Cardiac fibroblast (primary cell): Measurements from ENCODE around the gene HIPK2.

ENCODE experiments used
- DNase-seq, 2 donors: peaks; one replicate each; pipeline versions ENCODE4 v3.0.0 to v3.0.0-alpha.2; 2010; ENCODE audit warnings: low read depth in 2 of 2
- H3K4me3 ChIP-seq, 2 donors: replicated peaks in 1 of 2; 1 replicate in 1 of 2; 2 replicates in 1 of 2; pipeline ENCODE4 v1.5.1; 2011; ENCODE audit warnings: low read depth in 2 of 2, low read length in 2 of 2, mild to moderate bottlenecking in 2 of 2, moderate library complexity in 1 of 2
- TF ChIP-seq, protein P1 (sequence below): IDR thresholded peaks from one replicate; pipeline ENCODE4 v1.5.1; 2011; ENCODE audit warnings: low read depth, mild to moderate bottlenecking, low read length, inconsistent platforms

The HIPK2 gene

DNA sequence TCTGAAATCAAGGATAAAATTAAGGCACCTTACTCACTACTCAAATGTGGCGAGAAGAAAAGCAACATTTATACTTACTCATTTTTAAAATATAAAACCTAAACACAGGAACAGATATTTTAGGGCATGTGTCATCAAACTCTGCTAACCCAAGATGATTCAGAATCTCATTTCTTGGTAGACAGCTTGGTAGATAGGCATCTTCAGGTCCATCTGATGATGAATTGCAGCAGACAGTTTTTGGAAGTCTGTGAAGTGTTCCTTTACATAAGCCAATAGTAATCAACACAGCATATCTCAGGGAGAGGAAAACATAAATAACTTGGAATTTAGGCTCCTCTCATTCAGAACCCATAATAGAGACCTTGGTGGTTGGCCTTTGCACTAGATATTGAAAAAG is 3.4 kb downstream of the HIPK2 start:
- TF ChIP-seq, protein P1, sequence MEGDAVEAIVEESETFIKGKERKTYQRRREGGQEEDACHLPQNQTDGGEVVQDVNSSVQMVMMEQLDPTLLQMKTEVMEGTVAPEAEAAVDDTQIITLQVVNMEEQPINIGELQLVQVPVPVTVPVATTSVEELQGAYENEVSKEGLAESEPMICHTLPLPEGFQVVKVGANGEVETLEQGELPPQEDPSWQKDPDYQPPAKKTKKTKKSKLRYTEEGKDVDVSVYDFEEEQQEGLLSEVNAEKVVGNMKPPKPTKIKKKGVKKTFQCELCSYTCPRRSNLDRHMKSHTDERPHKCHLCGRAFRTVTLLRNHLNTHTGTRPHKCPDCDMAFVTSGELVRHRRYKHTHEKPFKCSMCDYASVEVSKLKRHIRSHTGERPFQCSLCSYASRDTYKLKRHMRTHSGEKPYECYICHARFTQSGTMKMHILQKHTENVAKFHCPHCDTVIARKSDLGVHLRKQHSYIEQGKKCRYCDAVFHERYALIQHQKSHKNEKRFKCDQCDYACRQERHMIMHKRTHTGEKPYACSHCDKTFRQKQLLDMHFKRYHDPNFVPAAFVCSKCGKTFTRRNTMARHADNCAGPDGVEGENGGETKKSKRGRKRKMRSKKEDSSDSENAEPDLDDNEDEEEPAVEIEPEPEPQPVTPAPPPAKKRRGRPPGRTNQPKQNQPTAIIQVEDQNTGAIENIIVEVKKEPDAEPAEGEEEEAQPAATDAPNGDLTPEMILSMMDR = no peak
- peak; percentile 47 to 92 for DNase-seq
- H3K4me3 ChIP-seq = no peak overlapping the region

DNA sequence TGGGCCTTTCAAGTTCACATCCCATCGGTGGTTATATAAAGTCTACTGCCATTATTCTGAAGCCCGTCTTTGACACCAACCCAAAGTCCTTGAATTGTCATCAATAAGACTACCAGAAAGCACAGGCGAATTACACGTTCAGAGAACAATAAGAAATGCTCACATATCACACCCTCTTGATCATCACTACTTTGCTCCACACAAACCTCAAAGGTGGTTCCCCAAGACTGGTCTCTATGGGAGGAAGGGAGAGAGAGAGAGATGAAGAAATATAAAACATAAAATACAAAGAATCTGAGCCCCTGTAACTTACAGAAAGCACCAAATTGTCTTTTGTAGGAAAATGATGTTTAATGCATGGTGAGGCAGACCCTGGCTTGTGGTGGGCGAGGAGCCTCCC is 4.4 kb downstream of the HIPK2 start:
- DNase-seq = no peak
- TF ChIP-seq, protein P1 = no peak
- H3K4me3 ChIP-seq = no peak overlapping the region

DNA sequence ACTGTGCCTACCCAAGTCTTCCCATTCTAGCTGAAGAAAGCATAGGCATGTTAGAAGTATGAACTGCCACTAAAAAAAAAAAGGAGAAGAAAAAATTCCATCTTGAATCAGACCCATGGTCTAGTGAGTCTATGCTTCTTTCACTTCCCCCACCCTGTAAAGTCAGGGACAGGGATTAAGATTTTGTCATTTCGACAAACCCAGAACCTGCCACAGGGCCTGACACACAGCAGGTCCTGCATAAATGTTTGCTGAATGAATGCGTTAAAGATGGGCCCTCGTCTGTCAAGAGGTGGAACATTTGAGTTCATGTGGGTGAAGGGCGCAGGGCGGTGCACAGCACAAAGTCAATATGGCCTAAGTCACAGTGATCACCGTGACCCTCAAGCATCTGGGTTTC is 4.9 kb downstream of the HIPK2 start:
- H3K4me3 ChIP-seq = no peak overlapping the region
- TF ChIP-seq, protein P1 = no peak
- no peak for DNase-seq

DNA sequence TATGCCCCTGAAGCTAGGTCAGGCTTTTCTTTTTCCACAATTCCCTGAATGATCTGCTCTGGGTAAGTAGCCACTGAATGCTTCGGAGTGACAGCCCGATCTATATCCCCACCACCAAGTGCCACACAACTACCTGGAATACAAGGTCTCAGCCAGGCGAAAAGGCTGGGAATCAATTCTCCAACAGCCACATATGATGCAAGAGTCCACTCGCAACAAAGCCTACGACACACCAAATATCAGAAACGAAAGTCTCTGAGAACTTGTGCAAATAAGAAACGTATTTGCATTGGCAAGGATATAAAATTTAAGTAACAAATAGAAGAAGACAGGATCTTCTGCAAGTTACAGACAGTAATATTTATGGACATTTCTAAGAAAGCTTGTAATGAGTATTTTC is 5.7 kb downstream of the HIPK2 start:
- no peak overlapping the region for H3K4me3 ChIP-seq
- peak in 1 of 2 donors; percentile 35 for DNase-seq
- TF ChIP-seq, protein P1 = no peak

DNA sequence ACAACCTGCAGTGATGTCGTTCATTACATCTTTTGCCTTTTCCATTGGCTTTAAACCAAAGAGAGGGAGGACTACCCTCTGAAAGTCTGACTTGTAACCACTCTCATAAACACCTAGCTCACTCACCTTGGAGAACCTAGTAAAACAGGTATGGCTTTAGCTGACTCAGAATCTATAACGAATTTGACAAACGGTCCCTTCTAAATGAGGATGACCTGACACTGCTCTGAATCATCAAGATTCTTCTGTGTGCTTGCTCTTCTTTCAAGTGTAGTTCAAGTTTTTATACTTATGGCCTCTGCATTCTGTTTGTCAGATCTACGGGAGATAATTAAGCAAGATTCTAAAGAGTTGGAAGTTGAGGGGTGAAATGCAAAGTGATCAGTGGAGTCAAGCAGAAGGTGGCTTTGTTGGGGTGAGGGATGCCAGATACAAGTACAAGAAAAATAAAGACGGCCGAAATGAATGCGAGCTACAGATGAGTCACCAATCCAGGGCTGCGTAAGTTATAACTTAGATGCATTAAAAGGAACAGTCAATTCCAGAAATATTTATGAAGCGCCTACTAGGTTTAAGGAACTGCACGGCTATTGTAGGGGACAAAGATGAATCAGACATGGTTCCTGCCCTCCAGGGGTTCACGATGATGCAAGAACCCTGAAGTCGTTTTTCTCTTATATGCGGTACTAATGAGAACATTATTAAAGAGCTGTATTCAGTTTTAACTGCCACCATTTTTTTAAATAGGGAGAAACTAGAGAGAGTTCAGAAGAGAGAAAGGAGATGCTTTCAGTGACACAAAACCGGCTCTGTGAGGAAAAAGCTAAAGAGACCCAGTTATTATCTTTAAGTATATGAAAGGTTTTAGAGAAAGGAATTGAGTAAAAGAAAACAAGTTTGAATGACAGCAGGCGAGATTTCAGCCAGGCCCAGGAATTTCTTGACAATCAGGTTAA is 6.5 kb downstream of the HIPK2 start:
- DNase-seq = peak; percentile 84 to 96
- H3K4me3 ChIP-seq = peak overlapping the region in 1 of 2 donors; percentile 19
- TF ChIP-seq, protein P1 = no peak

DNA sequence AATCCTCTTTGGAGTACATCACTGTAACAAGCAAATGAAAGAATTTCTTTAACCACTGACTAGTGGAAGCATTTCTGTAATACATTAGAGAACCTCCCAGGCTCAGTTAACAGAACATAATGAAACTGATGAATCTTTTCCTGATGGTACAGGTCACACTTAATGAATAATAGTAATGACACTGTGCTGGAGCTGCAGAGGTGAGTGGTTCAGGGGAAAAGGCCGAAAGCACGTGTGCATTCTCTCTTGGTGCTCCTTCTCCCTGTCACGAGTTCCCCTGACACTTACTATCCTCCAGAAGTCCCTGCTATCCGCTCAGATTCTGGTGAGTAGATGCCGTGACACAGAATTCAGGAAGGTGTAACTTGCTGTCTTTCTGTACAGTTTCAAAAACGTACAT is 8.0 kb downstream of the HIPK2 start:
- no peak overlapping the region for H3K4me3 ChIP-seq
- TF ChIP-seq, protein P1 = no peak
- no peak for DNase-seq
